Endothelial cell of umbilical vein (primary cell): ENCODE data around the gene VSTM2B.

ENCODE experiments used
- CTCF ChIP-seq, 2 donors: IDR thresholded peaks; 1 replicate in 1 of 2; 2 replicates in 1 of 2; pipeline ENCODE4 v1.5.1; 2011; ENCODE audit warnings: low read length in 2 of 2, mild to moderate bottlenecking in 2 of 2, moderate library complexity in 2 of 2, control low read depth in 1 of 2, inconsistent platforms in 1 of 2, low read depth in 1 of 2; ENCODE audit not compliant: insufficient read depth in 1 of 2; ENCODE audit errors: extremely low read depth in 1 of 2
- EZH2 ChIP-seq: IDR thresholded peaks from 2 replicates; pipeline ENCODE4 v1.6.1; 2012; ENCODE audit warnings: borderline replicate concordance, low read depth, mild to moderate bottlenecking, moderate library complexity, low read length, inconsistent platforms; ENCODE audit not compliant: severe bottlenecking
- FOS ChIP-seq: IDR thresholded peaks from 2 replicates; pipeline ENCODE4 v1.6.1; 2011; ENCODE audit warnings: mild to moderate bottlenecking, low read length, moderate library complexity, borderline replicate concordance; ENCODE audit not compliant: insufficient read depth
- GATA2 ChIP-seq: IDR thresholded peaks from 2 replicates; pipeline ENCODE4 v1.7.0; 2011; ENCODE audit warnings: low read depth, mild to moderate bottlenecking, moderate library complexity, mixed read lengths, low read length; ENCODE audit not compliant: insufficient read length, insufficient read depth
- JUN ChIP-seq: IDR thresholded peaks from 2 replicates; pipeline ENCODE4 v1.6.1; 2011; ENCODE audit warnings: borderline replicate concordance, low read depth; ENCODE audit not compliant: insufficient read length, insufficient read depth
- MYC ChIP-seq: IDR thresholded peaks from one replicate; pipeline ENCODE4 v1.6.1; 2011; ENCODE audit warnings: mild to moderate bottlenecking, low read depth, low read length
- POLR2A ChIP-seq: IDR thresholded peaks from 2 replicates; pipeline ENCODE4 v1.6.1; 2012; ENCODE audit warnings: low read depth, mild to moderate bottlenecking, control low read depth, low read length
- POLR2AphosphoS5 ChIP-seq: IDR thresholded peaks from 2 replicates; pipeline ENCODE4 v1.6.1; 2012; ENCODE audit warnings: low read depth, mild to moderate bottlenecking, control low read depth, low read length, moderate library complexity; ENCODE audit not compliant: insufficient read depth
- TF ChIP-seq, protein P1 (sequence below): IDR thresholded peaks from 2 replicates; pipeline ENCODE4 v1.6.1; 2011; ENCODE audit not compliant: insufficient read depth, insufficient read length

DNA sequence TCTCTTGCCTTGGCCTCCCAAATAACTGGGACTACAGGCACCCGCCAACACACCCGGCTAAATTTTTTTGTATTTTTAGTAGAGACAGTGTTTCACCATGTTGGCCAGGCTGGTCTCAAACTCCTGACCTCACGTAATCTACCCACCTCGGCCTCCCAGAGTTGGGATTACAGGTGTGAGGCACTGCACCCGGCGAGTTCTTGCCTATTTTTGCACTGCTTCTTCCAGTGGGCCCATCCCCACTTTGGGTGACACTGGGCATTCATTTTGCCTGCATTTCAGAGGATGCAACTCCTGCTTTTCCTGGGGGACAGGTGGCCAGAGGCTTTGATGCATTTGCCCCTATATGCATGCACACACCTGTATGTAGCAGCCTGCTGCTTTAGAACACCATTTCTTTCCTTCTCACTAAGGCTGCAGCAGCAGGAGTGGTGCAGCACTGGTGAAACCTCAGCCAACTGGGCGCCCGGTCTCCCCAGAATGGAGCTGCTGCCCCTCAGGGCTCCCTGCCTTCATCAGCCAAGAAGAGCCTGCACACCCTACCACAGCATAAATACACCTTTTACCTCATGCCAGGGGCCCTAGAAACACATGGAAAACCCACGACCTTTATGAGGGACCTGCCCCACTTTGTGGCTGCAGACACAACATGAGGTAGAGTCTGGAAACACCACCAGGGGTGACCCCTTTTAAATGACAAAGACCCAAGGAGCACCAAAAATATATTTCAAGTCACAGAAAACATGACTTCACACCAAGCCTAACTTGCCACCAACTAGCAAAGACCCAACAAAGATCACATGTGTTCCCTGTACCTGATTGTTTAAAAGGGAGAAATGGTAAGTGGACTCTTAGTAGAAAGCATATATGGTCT lies 43.5 kb downstream of the VSTM2B start:
- TF ChIP-seq CTCF (IDR thresholded peaks at IDR 0.05; ENCODE audit: extremely low read depth in 1 of 2, insufficient read depth in 1 of 2, low read depth in 1 of 2, low read length in 2 of 2) (no peak), POLR2A (no peak), POLR2AphosphoS5 (no peak), JUN (no peak), EZH2 (no peak), FOS (no peak), MYC (no peak), GATA2 (no peak)
- TF ChIP-seq, protein P1, sequence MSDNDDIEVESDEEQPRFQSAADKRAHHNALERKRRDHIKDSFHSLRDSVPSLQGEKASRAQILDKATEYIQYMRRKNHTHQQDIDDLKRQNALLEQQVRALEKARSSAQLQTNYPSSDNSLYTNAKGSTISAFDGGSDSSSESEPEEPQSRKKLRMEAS, result no peak
